Right lobe of liver (tissue), 6 donors: ENCODE measurements around the gene NECTIN4. TPM values are rescaled to one million over a fixed set of nuclear protein-coding genes. Genes with fewer than 3 reads are reported as not detected.

Source experiments
- ATAC-seq, 4 donors: fragments of 200-7000 bp; cut with Tn5 transposase; one replicate each; pipeline ENCODE4 v1.9.1; 2020; ENCODE audit warnings: mild to moderate bottlenecking in 4 of 4, moderate library complexity in 4 of 4
- DNase-seq, 3 donors: peaks; one replicate each; pipeline ENCODE4 v3.0.0-alpha.2; 2020
- H3K27ac ChIP-seq, 3 donors: fragments of 200-600 bp; one replicate each; pipeline ENCODE4 v1.8.0; 2022
- H3K27me3 ChIP-seq, 2 donors: fragments of 200-600 bp; one replicate each; pipeline ENCODE4 v1.8.0; 2022
- H3K36me3 ChIP-seq, 4 donors: fragments of 200-600 bp; sonication (generic) in 1 of 4; one replicate each; pipeline versions ENCODE4 v1.5.1 to v1.8.0; 2017 to 2022; ENCODE audit warnings: control low read depth in 1 of 4
- H3K4me1 ChIP-seq, 4 donors: fragments of 200-600 bp; sonication (generic) in 1 of 4; one replicate each; pipeline versions ENCODE4 v1.5.1 to v1.8.0; 2017 to 2022; ENCODE audit warnings: control low read depth in 1 of 4
- H3K4me3 ChIP-seq, 3 donors: fragments of 200-600 bp; one replicate each; pipeline ENCODE4 v1.8.0; 2022
- H3K9me3 ChIP-seq, 4 donors: fragments of 200-600 bp; sonication (generic) in 1 of 4; one replicate each; pipeline versions ENCODE4 v1.5.1 to v1.8.0; 2017 to 2022; ENCODE audit warnings: control low read depth in 1 of 4
- CTCF ChIP-seq, 4 donors: fragments of 200-600 bp in 3 of 4; fragments of 450-650 bp in 1 of 4; IDR thresholded peaks; one replicate each; pipeline versions ENCODE4 v1.5.1 to v1.8.0; 2016 to 2022; ENCODE audit warnings: antibody characterized with exemption in 4 of 4, mild to moderate bottlenecking in 2 of 4
- POLR2A ChIP-seq: fragments of 450-650 bp; IDR thresholded peaks from one replicate; pipeline ENCODE4 v1.6.1; 2017; ENCODE audit warnings: antibody characterized with exemption, mild to moderate bottlenecking
- WGBS: methylation state at CpG from one replicate; pipeline ENCODE4 v1.1.6; 2018; ENCODE audit warnings: low coverage, low lambda C conversion rate; ENCODE audit not compliant: insufficient coverage; ENCODE audit errors: missing lambda C conversion rate; 5-methylcytosine and 5-hydroxymethylcytosine counted together
- intact Hi-C, 2 donors: fragments of 100-400 bp; cut with DNase I; formaldehyde crosslinking; loops; one replicate each; pipeline versions ENCODE4 v1.11.2 to v1.14.1; 2022
- total RNA-seq, 6 experiments: library from RNA; depleted of rRNA in 2 of 6; stranded (reverse); fragments of >200 nt in 2 of 6; fragmentation: NEBNext Ultra II Directional in 3 of 6; extraction: Animal tissue kit (Norgen Biotek cat#: 25700) in 3 of 6; gene quantifications; one replicate each; pipeline versions ENCODE4 v1.1.0 to v1.2.4, GENCODE V29; 2016 to 2023
- donor health status: DM: no; HTN: yes; CAD: no.
- donor health status: DM: no; HTN: no; CAD: no.
- donor health status: DM: no; HTN: no; CAD: no.
- donor health status: DM: no; HTN: yes; CAD: no.
- donor health status: DM: no; HTN: yes; CAD: no.

Gene NECTIN4
- total RNA-seq, 6 experiments from 2014 or later: not detected

- peaks cover 0 to 7% (median 4%) of the 10 kb centered on the region in 4 donors for H3K4me1 ChIP-seq
- ATAC-seq (peak; percentile 91 to 92 (median 92)), DNase-seq (peak; percentile 90 to 93 (median 93))
- under 1% methylated on average over 29 of the region's 29 CpGs for WGBS
- H3K27ac ChIP-seq: peak within 1 kb of the TSS; percentile 91 to 96 (median 94)
- intact Hi-C loops: loop anchor here in 1 of 2 donors (10.0 kb wide), 1 partner anchor 51 kb away; no protein-coding TSS in a partner anchor
- H3K36me3 ChIP-seq: peaks cover 0 to 25% (median 10%) of the 10 kb centered on the region in 4 donors
- H3K4me3 ChIP-seq: peak within 1 kb of the TSS; percentile 83 to 94 (median 93)
- no peaks in the 10 kb centered on the region for H3K27me3 ChIP-seq
- peak; percentile 68 for TF ChIP-seq POLR2A
- TF ChIP-seq CTCF (IDR thresholded peaks at IDR 0.05): peak in 1 of 4 donors; percentile 2
- H3K9me3 ChIP-seq: no peaks in the 10 kb centered on the region
Observed at GRCh38 chr1:161045736-161046604, 43.4 kb downstream of the NECTIN4 start, which contains the start of gene USF1. USF1 (minus strand) TSS chr1:161045977; CDS start chr1:161043275, 2,702 bp downstream.

GRCh38 chr1:161044908-161045735 lies 44.2 kb downstream of the NECTIN4 start:
- H3K9me3 ChIP-seq: no peaks in the 10 kb centered on the region
- WGBS: under 1% methylated on average over 31 of the region's 48 CpGs
- peak; percentile 66 for TF ChIP-seq POLR2A
- TF ChIP-seq CTCF (IDR thresholded peaks at IDR 0.05): peak in 1 of 4 donors; percentile 3
- no peaks in the 10 kb centered on the region for H3K27me3 ChIP-seq
- DNase-seq (peak; percentile 79 to 88 (median 87)), ATAC-seq (peak; percentile 69 to 84 (median 76))
- peak overlapping the region; percentile 91 to 96 (median 94) for H3K27ac ChIP-seq
- H3K4me1 ChIP-seq: peaks cover 0 to 7% (median 4%) of the 10 kb centered on the region in 4 donors
- peak overlapping the region; percentile 83 to 94 (median 93) for H3K4me3 ChIP-seq
- peaks cover 4 to 33% (median 15%) of the 10 kb centered on the region in 4 donors for H3K36me3 ChIP-seq
- intact Hi-C loops: loop anchor here in 1 of 2 donors (10.0 kb wide), 1 partner anchor 50 kb away; no protein-coding TSS in a partner anchor

GRCh38 chr1:161044535-161044907 lies 44.8 kb downstream of the NECTIN4 start:
- ATAC-seq (no peak), DNase-seq (no peak)
- Histone ChIP-seq H3K4me1 (peaks cover 0 to 8% (median 4%) of the 10 kb centered on the region in 4 donors), H3K4me3 (peak overlapping the region; percentile 83 to 94 (median 93)), H3K27me3 (no peaks in the 10 kb centered on the region), H3K27ac (peak overlapping the region; percentile 91 to 96 (median 94)), H3K36me3 (peaks cover 6 to 39% (median 19%) of the 10 kb centered on the region in 4 donors), H3K9me3 (no peaks in the 10 kb centered on the region)
- TF ChIP-seq CTCF (IDR thresholded peaks at IDR 0.05) (no peak), POLR2A (no peak)
- intact Hi-C loops: loop anchor here in 1 of 2 donors (10.0 kb wide), 1 partner anchor 50 kb away; no protein-coding TSS in a partner anchor

GRCh38 chr1:161039546-161039945 lies 49.8 kb downstream of the NECTIN4 start:
- intact Hi-C loops: no loop called here
- WGBS: 0% methylated on average over 1 of the region's 5 CpGs
- Histone ChIP-seq H3K4me3 (no peak overlapping the region), H3K36me3 (peaks cover 6 to 41% (median 21%) of the 10 kb centered on the region in 4 donors), H3K27me3 (no peaks in the 10 kb centered on the region), H3K27ac (peak overlapping the region in 1 of 3 donors; percentile 53), H3K9me3 (no peaks in the 10 kb centered on the region), H3K4me1 (peaks cover 0 to 25% (median 9%) of the 10 kb centered on the region in 4 donors)
- DNase-seq (no peak), ATAC-seq (no peak)
- TF ChIP-seq POLR2A (no peak), CTCF (IDR thresholded peaks at IDR 0.05) (no peak)
